Kidney (tissue), 14 donors: ENCODE data around the gene LIN28A. TPM values are rescaled to one million over a fixed set of nuclear protein-coding genes. Genes with fewer than 3 reads are reported as not detected.

ENCODE experiments used
- DNase-seq, 5 donors: peaks; one replicate each; pipeline ENCODE4 v3.0.0-alpha.2; 2013 to 2020
- FAIRE-seq: peaks from 2 replicates; lab custom pipeline; 2012; peaks lifted over from hg19 to GRCh38; lab: Jason Lieb, UNC
- H3K27ac ChIP-seq, 2 donors: one replicate each; pipeline ENCODE4 v1.7.0; 2013; ENCODE audit warnings: low read depth in 2 of 2, low read length in 2 of 2, inconsistent platforms in 1 of 2
- H3K27me3 ChIP-seq: one replicate; pipeline ENCODE4 v1.7.1; 2013; ENCODE audit warnings: low read length, inconsistent platforms; ENCODE audit not compliant: control insufficient read depth, insufficient read depth
- H3K36me3 ChIP-seq, 3 donors: one replicate each; pipeline versions ENCODE4 v1.7.0 to v1.7.1; 2013; ENCODE audit warnings: low read length in 3 of 3, control low read depth in 1 of 3, inconsistent platforms in 1 of 3; ENCODE audit not compliant: insufficient read depth in 3 of 3, control insufficient read depth in 2 of 3
- H3K4me1 ChIP-seq, 3 donors: one replicate each; pipeline versions ENCODE4 v1.7.0 to v1.7.1; 2013; ENCODE audit warnings: low read length in 3 of 3, inconsistent platforms in 1 of 3, low read depth in 1 of 3; ENCODE audit not compliant: control insufficient read depth in 2 of 3, insufficient read depth in 2 of 3
- H3K4me3 ChIP-seq, 3 donors: one replicate each; pipeline versions ENCODE4 v1.7.0 to v1.8.1; 2013; ENCODE audit warnings: low read length in 3 of 3, control low read depth in 1 of 3, inconsistent platforms in 1 of 3
- H3K9ac ChIP-seq, 3 donors: one replicate each; pipeline versions ENCODE4 v1.7.0 to v1.7.1; 2013; ENCODE audit warnings: low read length in 3 of 3, control low read depth in 1 of 3, inconsistent platforms in 1 of 3
- H3K9me3 ChIP-seq, 3 donors: one replicate each; pipeline versions ENCODE4 v1.7.0 to v1.7.1; 2013; ENCODE audit warnings: low read length in 3 of 3, control low read depth in 1 of 3, inconsistent platforms in 1 of 3; ENCODE audit not compliant: control insufficient read depth in 2 of 3, insufficient read depth in 1 of 3
- intact Hi-C: fragments of 100-400 bp; cut with DNase I; formaldehyde crosslinking; loops from one replicate; pipeline ENCODE4 v1.11.1; 2022
- polyA plus RNA-seq: library from polyadenylated mRNA; stranded (reverse); fragments of 350-450 nt; fragmentation: Illumina TruSeq; extraction: RNeasy Lipid Tissue Mini Kit (QIAGEN cat#74804); gene quantifications from one replicate; pipeline ENCODE4 v1.2.3, GENCODE V29; 2014; ENCODE audit warnings: low read depth, low replicate concordance; ENCODE audit not compliant: insufficient read depth
- total RNA-seq: library from RNA; stranded (reverse); fragmentation: NEBNext Ultra II Directional; extraction: Animal tissue kit (Norgen Biotek cat#: 25700); gene quantifications from one replicate; pipeline ENCODE4 v1.2.1, GENCODE V29; 2021
- TF ChIP-seq, protein P1 (sequence below): IDR thresholded peaks from 3 replicates; pipeline ENCODE4 v1.5.1; 2012; ENCODE audit warnings: mild to moderate bottlenecking, moderate library complexity, borderline replicate concordance; ENCODE audit not compliant: insufficient read depth; ENCODE audit errors: extremely low read depth
- donor health status: control.
- donor health status: control.
- donor health status: control.
- donor health status: control.
- donor health status: control.
- donor health status: DM: yes; HTN: yes; CAD: no.
- donor health status: Normal renal cell carcinoma (clear cell type).

LIN28A gene
- total and polyA plus RNA-seq, 2 donors from 2014 or later = not detected

DNA sequence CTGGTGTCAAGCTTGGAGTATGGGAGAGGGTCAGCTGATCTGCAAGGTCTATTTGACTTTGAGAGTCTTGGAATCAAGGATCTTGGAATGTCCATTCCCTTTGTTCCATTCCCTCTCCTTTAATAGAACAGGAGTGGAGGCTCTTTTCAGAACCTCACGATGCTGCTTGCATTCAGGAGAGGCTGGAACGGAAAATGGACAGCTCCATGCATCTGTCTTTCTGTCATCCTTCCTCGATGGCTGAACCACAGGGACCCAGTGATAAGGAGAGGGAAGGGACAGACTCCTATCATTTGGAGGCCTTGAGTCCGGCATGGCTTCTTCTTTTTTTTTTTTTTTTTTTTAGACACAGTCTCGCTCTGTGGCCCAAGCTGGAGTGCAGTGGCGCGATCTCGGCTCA lies 14.9 kb upstream of the LIN28A start:
- no peaks in the 10 kb centered on the region for H3K36me3 ChIP-seq
- H3K27ac ChIP-seq = no peak overlapping the region
- H3K4me1 ChIP-seq = no peaks in the 10 kb centered on the region
- intact Hi-C loops = no loop called here
- no peak overlapping the region for H3K9ac ChIP-seq
- H3K9me3 ChIP-seq = no peaks in the 10 kb centered on the region
- no peak overlapping the region for H3K4me3 ChIP-seq
- DNase-seq (no peak), FAIRE-seq (no peak)
- TF ChIP-seq, protein P1, sequence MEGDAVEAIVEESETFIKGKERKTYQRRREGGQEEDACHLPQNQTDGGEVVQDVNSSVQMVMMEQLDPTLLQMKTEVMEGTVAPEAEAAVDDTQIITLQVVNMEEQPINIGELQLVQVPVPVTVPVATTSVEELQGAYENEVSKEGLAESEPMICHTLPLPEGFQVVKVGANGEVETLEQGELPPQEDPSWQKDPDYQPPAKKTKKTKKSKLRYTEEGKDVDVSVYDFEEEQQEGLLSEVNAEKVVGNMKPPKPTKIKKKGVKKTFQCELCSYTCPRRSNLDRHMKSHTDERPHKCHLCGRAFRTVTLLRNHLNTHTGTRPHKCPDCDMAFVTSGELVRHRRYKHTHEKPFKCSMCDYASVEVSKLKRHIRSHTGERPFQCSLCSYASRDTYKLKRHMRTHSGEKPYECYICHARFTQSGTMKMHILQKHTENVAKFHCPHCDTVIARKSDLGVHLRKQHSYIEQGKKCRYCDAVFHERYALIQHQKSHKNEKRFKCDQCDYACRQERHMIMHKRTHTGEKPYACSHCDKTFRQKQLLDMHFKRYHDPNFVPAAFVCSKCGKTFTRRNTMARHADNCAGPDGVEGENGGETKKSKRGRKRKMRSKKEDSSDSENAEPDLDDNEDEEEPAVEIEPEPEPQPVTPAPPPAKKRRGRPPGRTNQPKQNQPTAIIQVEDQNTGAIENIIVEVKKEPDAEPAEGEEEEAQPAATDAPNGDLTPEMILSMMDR = no peak
- H3K27me3 ChIP-seq = no peaks in the 10 kb centered on the region

DNA sequence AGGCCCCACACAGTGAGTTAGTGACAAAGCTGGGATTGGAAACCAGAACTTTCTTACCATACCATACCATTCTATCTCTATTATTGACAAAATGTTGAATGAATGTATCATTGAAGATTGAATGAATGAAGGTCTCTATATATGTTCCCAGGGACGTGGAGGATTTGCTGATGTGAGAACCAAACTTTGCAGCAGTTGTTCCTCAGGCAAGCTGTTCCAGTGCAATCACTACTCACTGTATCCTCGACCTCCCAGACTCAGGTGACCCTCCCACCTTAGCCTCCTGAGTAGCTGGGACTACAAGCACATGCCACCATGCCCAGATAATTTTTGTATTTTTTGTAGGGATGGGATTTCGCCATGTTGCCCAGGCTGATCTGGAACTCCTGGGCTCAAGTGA lies 11.6 kb upstream of the LIN28A start:
- no peak for FAIRE-seq
- intact Hi-C loops = no loop called here
- Histone ChIP-seq H3K4me3 (no peak overlapping the region), H3K9me3 (no peaks in the 10 kb centered on the region), H3K36me3 (no peaks in the 10 kb centered on the region), H3K4me1 (no peaks in the 10 kb centered on the region), H3K27me3 (no peaks in the 10 kb centered on the region), H3K9ac (no peak overlapping the region), H3K27ac (no peak overlapping the region)
- TF ChIP-seq, protein P1 = no peak
- no peak for DNase-seq

DNA sequence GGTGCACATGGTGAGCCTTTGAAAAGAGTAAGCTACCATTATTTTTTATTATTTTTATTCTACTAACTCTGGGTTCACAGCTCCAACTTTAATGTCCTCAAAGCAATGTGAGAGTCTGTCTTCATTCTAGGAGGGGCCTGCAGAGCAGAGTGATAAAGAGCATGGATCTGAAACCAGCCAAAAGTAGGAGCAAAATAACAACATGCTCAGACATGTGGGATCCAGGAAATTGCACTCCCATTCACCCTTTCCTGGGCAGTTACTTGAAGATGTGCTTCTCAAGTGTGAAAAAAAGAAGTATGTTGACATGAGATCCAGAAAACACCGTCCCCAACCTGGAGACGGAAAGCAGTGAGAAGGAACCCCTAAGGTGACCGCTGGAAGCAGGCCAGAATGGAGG lies 8.7 kb upstream of the LIN28A start:
- DNase-seq = no peak
- no peak overlapping the region for H3K4me3 ChIP-seq
- intact Hi-C loops = no loop called here
- no peaks in the 10 kb centered on the region for H3K36me3 ChIP-seq
- no peak overlapping the region for H3K27ac ChIP-seq
- TF ChIP-seq, protein P1 = no peak
- no peaks in the 10 kb centered on the region for H3K27me3 ChIP-seq
- no peaks in the 10 kb centered on the region for H3K9me3 ChIP-seq
- H3K9ac ChIP-seq = no peak overlapping the region
- no peak for FAIRE-seq
- no peaks in the 10 kb centered on the region for H3K4me1 ChIP-seq

DNA sequence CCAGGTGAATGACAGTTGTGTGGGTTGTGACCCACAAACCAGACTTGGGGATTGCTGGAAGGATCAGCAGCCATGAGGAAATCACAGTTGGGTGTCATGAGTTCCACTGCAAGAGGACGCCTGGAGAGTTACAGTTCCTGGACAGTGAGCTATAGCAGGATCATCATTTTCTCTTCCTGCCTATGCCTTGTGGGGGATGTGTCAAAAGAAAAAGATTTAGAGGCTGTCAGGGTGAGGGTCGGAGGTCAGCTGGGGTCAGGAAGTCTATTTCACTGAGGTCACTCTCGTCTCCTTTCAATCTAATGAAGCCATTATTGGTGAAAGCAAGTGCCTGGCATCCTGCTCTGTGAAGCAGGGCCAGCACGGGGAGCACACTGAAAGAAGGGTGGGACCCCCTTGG lies 7.0 kb upstream of the LIN28A start:
- no peaks in the 10 kb centered on the region for H3K27me3 ChIP-seq

More for the DNA sequence above, 7.0 kb upstream of the LIN28A start:
- no peaks in the 10 kb centered on the region for H3K9me3 ChIP-seq
- TF ChIP-seq, protein P1 = no peak
- no peak for FAIRE-seq
- no peaks in the 10 kb centered on the region for H3K36me3 ChIP-seq
- intact Hi-C loops = no loop called here
- no peak overlapping the region for H3K9ac ChIP-seq
- H3K27ac ChIP-seq = no peak overlapping the region
- no peak for DNase-seq
- H3K4me1 ChIP-seq = no peaks in the 10 kb centered on the region
- no peak overlapping the region for H3K4me3 ChIP-seq
